CD4-positive, alpha-beta T cell (primary cell): Measurements from ENCODE around the gene ACOT8. TPM values are rescaled to one million over a fixed set of nuclear protein-coding genes. Genes with fewer than 3 reads are reported as not detected.

ENCODE experiments used
- ATAC-seq: fragments of 200-7000 bp; cut with Tn5 transposase; one replicate; pipeline ENCODE4 v1.10.0; 2022; ENCODE audit warnings: mild to moderate bottlenecking; ENCODE audit not compliant: poor library complexity
- CTCF ChIA-PET: fragments of 350-600 bp; sonication (Branson Sonifier 250); formaldehyde crosslinking; loops from one replicate; lab custom pipeline; 2021; ENCODE audit warnings: antibody characterized with exemption, inconsistent platforms; lab: Charles Lee
- POLR2A ChIA-PET: fragments of 350-600 bp; sonication (Branson Sonifier 250); formaldehyde crosslinking; loops from one replicate; lab custom pipeline; 2021; ENCODE audit warnings: antibody characterized with exemption, inconsistent platforms; lab: Charles Lee
- DNase-seq, 14 experiments: peaks; one replicate each; pipeline ENCODE4 v3.0.0-alpha.2; 2013 to 2020; ENCODE audit warnings: mixed read lengths in 2 of 14
- H3K27ac ChIP-seq, 2 donors: one replicate each; pipeline versions ENCODE4 v1.5.1 to v1.7.0; 2013; ENCODE audit warnings: low read length in 2 of 2, low read depth in 1 of 2, mild to moderate bottlenecking in 1 of 2
- H3K27me3 ChIP-seq, 2 experiments: 1 replicate in 1 of 2; 2 replicates in 1 of 2; pipeline versions ENCODE4 v1.6.1 to v1.7.0; 2013; ENCODE audit warnings: low read length in 2 of 2, control low read depth in 1 of 2, mild to moderate bottlenecking in 1 of 2, moderate library complexity in 1 of 2; ENCODE audit not compliant: insufficient read depth in 2 of 2, control insufficient read depth in 1 of 2
- H3K36me3 ChIP-seq: one replicate; pipeline ENCODE4 v1.6.1; 2013; ENCODE audit warnings: low read length, control low read depth; ENCODE audit not compliant: insufficient read depth
- H3K4me1 ChIP-seq: one replicate; pipeline ENCODE4 v1.6.1; 2013; ENCODE audit warnings: low read length, control low read depth; ENCODE audit not compliant: insufficient read depth
- H3K4me3 ChIP-seq: one replicate; pipeline ENCODE4 v1.5.1; 2013; ENCODE audit warnings: mild to moderate bottlenecking, low read length, moderate library complexity
- H3K9me3 ChIP-seq, 2 experiments: 1 replicate in 1 of 2; 2 replicates in 1 of 2; pipeline versions ENCODE4 v1.6.1 to v1.7.0; 2013; ENCODE audit warnings: low read length in 2 of 2, mild to moderate bottlenecking in 2 of 2, control low read depth in 1 of 2, moderate library complexity in 1 of 2; ENCODE audit not compliant: control insufficient read depth in 1 of 2, insufficient read depth in 1 of 2
- H3K27ac Mint-ChIP-seq: one replicate; pipeline ENCODE4 v1.8.0; 2020; ENCODE audit warnings: mixed read lengths
- H3K27me3 Mint-ChIP-seq: one replicate; pipeline ENCODE4 v1.8.0; 2021; ENCODE audit warnings: mixed read lengths
- H3K36me3 Mint-ChIP-seq: one replicate; pipeline ENCODE4 v1.8.0; 2021; ENCODE audit warnings: low read depth, mixed read lengths
- H3K4me1 Mint-ChIP-seq: one replicate; pipeline ENCODE4 v1.8.0; 2021; ENCODE audit warnings: low read depth, mixed read lengths
- H3K4me3 Mint-ChIP-seq: one replicate; pipeline ENCODE4 v1.8.0; 2020; ENCODE audit warnings: mild to moderate bottlenecking, mixed read lengths
- H3K9me3 Mint-ChIP-seq: one replicate; pipeline ENCODE4 v1.8.0; 2020; ENCODE audit warnings: mixed read lengths
- intact Hi-C, 2 experiments: fragments of 100-400 bp; cut with DNase I in 1 of 2; cut with micrococcal nuclease in 1 of 2; formaldehyde crosslinking; loops; one replicate each; pipeline versions ENCODE4 v1.15.1 to v1.9.0; 2023 to 2025; cut with DNase I, micrococcal nuclease
- total RNA-seq, 174 experiments: library from RNA in 2 of 174; stranded (reverse) in 2 of 174; gene quantifications; one replicate each; pipeline ENCODE4 v1.2.3 and lab custom pipeline; 2021 to 2026
- TF ChIP-seq, protein P1 (sequence below): fragments of 200-600 bp; IDR thresholded peaks from one replicate; pipeline ENCODE4 v1.8.0; 2022; ENCODE audit warnings: antibody characterized with exemption, mild to moderate bottlenecking

Gene ACOT8
- total RNA-seq, 2 experiments from 2014 or later, result 19.1 to 19.9 TPM

DNA sequence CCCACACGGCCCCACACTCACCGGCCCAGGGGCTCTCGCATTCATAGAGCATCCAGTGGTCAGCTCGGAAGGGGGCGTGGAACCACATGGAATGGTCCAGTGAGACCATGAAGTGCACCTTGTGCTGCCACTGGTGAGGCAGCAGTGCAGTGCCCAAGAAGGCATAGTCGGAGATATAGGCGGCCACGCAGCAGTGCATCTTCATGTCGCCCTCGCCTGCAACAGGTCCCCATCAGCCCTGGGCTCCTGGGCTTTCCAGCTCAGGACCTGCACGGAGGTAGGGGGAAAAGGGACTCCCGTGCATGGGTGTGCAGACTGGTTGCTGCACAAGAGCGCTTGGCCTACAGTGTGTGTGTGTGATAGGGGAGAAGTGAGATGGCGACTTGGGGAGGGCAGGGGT lies 13.7 kb downstream of the ACOT8 start:
- TF ChIP-seq, protein P1, sequence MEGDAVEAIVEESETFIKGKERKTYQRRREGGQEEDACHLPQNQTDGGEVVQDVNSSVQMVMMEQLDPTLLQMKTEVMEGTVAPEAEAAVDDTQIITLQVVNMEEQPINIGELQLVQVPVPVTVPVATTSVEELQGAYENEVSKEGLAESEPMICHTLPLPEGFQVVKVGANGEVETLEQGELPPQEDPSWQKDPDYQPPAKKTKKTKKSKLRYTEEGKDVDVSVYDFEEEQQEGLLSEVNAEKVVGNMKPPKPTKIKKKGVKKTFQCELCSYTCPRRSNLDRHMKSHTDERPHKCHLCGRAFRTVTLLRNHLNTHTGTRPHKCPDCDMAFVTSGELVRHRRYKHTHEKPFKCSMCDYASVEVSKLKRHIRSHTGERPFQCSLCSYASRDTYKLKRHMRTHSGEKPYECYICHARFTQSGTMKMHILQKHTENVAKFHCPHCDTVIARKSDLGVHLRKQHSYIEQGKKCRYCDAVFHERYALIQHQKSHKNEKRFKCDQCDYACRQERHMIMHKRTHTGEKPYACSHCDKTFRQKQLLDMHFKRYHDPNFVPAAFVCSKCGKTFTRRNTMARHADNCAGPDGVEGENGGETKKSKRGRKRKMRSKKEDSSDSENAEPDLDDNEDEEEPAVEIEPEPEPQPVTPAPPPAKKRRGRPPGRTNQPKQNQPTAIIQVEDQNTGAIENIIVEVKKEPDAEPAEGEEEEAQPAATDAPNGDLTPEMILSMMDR, result no peak
- H3K36me3 ChIP-seq, result peaks cover 60% of the 10 kb centered on the region
- H3K4me3 Mint-ChIP-seq, result no peak overlapping the region

GRCh38 chr20:45842169-45842812 lies 14.9 kb downstream of the ACOT8 start:
- H3K36me3 Mint-ChIP-seq, result peaks cover 49% of the 10 kb centered on the region
- no peaks in the 10 kb centered on the region for H3K27me3 Mint-ChIP-seq
- no peak overlapping the region for H3K4me3 Mint-ChIP-seq
- DNase-seq (peak in 1 of 14 experiments; percentile 6), ATAC-seq (no peak)
- H3K27ac Mint-ChIP-seq, result no peak overlapping the region
- H3K36me3 ChIP-seq, result peaks cover 51% of the 10 kb centered on the region
- no peak overlapping the region for H3K4me3 ChIP-seq
- no peak overlapping the region for H3K27ac ChIP-seq
- CTCF ChIA-PET, result interaction anchor here (0.6 to 1.3 kb wide), 2 partner anchors 43 to 1156 kb away, joined by 3 read pairs; no protein-coding TSS in a partner anchor
- no peaks in the 10 kb centered on the region for H3K27me3 ChIP-seq
- no peaks in the 10 kb centered on the region for H3K9me3 Mint-ChIP-seq
- H3K4me1 ChIP-seq, result no peaks in the 10 kb centered on the region
- no peaks in the 10 kb centered on the region for H3K9me3 ChIP-seq
- POLR2A ChIA-PET, result interaction anchor here (1.2 kb wide), 1 partner anchor 92 kb away, joined by 3 read pairs; the partner anchor contains the start of gene PCIF1
- intact Hi-C loops, result no loop called here
- H3K4me1 Mint-ChIP-seq, result no peaks in the 10 kb centered on the region
- TF ChIP-seq, protein P1, result no peak

More for the DNA sequence above, 13.7 kb downstream of the ACOT8 start:
- no peaks in the 10 kb centered on the region for H3K27me3 ChIP-seq
- H3K36me3 Mint-ChIP-seq, result peaks cover 61% of the 10 kb centered on the region
- H3K4me1 ChIP-seq, result no peaks in the 10 kb centered on the region
- H3K4me1 Mint-ChIP-seq, result no peaks in the 10 kb centered on the region
- intact Hi-C loops, result no loop called here
- no peak overlapping the region for H3K27ac ChIP-seq
- no peak for ATAC-seq
- H3K27ac Mint-ChIP-seq, result no peak overlapping the region
- no peak overlapping the region for H3K4me3 ChIP-seq
- ChIA-PET CTCF (no interaction called here), POLR2A (no interaction called here)
- H3K9me3 Mint-ChIP-seq, result no peaks in the 10 kb centered on the region
- no peaks in the 10 kb centered on the region for H3K9me3 ChIP-seq
- no peaks in the 10 kb centered on the region for H3K27me3 Mint-ChIP-seq
- no peak for DNase-seq

DNA sequence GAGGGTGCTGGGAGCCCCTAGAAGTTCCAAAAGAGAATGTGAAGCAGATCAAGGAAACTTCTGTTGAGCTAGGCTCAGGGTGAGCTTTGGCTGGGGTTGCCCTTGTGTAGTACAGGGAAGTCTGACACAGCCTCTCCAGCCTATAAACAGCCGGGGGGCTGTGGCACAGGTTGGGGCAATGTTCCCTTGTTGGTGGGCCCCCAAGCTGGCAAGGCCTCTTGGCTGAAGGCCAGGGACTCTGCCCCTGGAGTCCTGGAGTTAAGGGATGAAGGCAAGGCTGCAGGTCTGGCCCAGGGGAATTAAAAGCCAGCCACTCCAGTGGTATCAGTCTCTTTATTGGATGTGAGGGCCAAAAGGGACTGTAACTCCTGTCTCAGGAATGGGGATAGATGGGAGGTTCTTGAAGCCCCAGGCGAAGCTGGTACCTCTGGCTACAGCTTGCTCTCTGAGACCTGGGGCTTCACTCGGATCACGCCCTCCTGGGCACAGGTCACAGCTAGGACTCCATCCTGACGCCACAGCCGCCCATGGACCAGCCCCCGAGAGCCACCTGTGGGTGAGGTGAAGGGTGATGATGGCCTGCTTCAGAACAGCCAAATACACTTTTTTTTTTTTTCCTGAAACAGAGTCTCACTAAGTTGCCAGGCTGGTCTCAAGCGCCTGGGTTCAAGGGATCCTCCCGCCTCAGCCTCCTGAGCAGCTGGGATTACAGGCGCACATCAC lies 15.6 kb downstream of the ACOT8 start:
- no peak for ATAC-seq
- TF ChIP-seq, protein P1, result no peak
- intact Hi-C loops, result no loop called here
- H3K4me1 ChIP-seq, result no peaks in the 10 kb centered on the region
- CTCF ChIA-PET, result interaction anchor here (1.3 kb wide), 1 partner anchor 42 kb away, joined by 3 read pairs; no protein-coding TSS in a partner anchor
- Mint-ChIP-seq H3K4me1 (no peaks in the 10 kb centered on the region), H3K4me3 (no peak overlapping the region), H3K9me3 (no peaks in the 10 kb centered on the region), H3K27ac (no peak overlapping the region), H3K27me3 (no peaks in the 10 kb centered on the region), H3K36me3 (peaks cover 43% of the 10 kb centered on the region)
- no peak overlapping the region for H3K4me3 ChIP-seq
- DNase-seq, result no peak
- no peaks in the 10 kb centered on the region for H3K9me3 ChIP-seq
- no peak overlapping the region for H3K27ac ChIP-seq
- peaks cover 48% of the 10 kb centered on the region for H3K36me3 ChIP-seq
- POLR2A ChIA-PET, result interaction anchor here (1.2 to 1.3 kb wide), 2 partner anchors 15 to 93 kb away, joined by 3 read pairs; partner anchors contain the start of gene PCIF1
- H3K27me3 ChIP-seq, result no peaks in the 10 kb centered on the region
